ENCODE data around the gene ROS1.
"Not testable (repeated sequence)": the region's sequence is repeated elsewhere in the genome, so short reads cannot be mapped to it uniquely, and the experiment has no call there.

ROS1 gene

DNA sequence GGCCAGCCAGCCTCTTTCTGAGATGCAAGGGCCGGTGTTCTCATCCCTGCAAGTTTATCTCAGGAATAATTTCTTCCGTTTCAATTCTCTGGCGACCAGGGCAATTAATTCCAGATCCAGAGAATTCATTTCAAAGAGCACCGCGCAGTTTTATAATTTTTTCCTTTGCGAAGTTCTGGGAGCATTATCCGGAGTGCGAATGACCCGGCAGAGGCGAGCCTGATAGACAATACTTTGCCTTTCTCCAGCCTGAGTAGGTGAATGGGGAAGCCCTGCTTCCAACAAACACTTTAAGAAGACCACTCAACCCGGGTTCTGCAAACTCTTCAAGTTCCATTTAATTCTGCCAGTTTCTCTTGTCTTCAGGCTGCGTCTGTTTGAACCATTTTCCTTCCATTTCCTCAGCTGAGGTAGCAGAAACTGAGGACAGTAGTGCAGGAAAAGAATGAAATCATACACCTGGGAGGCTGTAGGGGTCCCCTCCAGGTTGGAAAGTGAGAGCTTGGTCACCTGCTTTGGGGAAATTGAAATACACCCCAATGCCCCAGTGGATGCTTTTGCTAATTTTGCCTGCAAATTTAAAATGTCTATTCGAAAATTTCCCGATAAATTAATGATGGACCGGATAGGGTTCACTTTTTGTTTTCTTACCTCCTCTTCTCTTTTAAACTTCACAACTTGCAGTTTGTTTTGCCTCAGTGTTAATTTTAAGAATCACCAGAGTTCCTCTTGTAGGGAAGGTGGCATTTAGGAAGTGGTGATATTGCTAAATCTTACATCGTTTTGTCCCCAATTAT is 159.3 kb downstream of the ROS1 start:
- H3K36me3 Mint-ChIP-seq (ENCODE audit: low read depth), result no peaks in the 10 kb centered on the region
- peak overlapping the region; percentile 51 for H3K4me3 Mint-ChIP-seq
- no peak overlapping the region for H3K27ac Mint-ChIP-seq
- peaks cover 22% of the 10 kb centered on the region for H3K4me1 Mint-ChIP-seq (ENCODE audit: low read depth)
- H3K9me3 Mint-ChIP-seq, result peaks cover 3% of the 10 kb centered on the region
- DNase-seq, result no peak
- peaks cover 95% of the 10 kb centered on the region for H3K27me3 Mint-ChIP-seq

- Mint-ChIP-seq H3K36me3 (ENCODE audit: low read depth) (no peaks in the 10 kb centered on the region), H3K9me3 (peaks cover 3% of the 10 kb centered on the region), H3K27ac (no peak within 1 kb of the TSS), H3K4me3 (peak within 1 kb of the TSS; percentile 67), H3K27me3 (peaks cover 93% of the 10 kb centered on the region), H3K4me1 (ENCODE audit: low read depth) (peaks cover 22% of the 10 kb centered on the region)
- DNase-seq, result peak; percentile 35
Measured at GRCh38 chr6:117265410-117266256, 160.1 kb downstream of the ROS1 start, which contains the start of gene VGLL2. VGLL2 (plus strand) TSS chr6:117265558; CDS start chr6:117265764, 206 bp downstream.

DNA sequence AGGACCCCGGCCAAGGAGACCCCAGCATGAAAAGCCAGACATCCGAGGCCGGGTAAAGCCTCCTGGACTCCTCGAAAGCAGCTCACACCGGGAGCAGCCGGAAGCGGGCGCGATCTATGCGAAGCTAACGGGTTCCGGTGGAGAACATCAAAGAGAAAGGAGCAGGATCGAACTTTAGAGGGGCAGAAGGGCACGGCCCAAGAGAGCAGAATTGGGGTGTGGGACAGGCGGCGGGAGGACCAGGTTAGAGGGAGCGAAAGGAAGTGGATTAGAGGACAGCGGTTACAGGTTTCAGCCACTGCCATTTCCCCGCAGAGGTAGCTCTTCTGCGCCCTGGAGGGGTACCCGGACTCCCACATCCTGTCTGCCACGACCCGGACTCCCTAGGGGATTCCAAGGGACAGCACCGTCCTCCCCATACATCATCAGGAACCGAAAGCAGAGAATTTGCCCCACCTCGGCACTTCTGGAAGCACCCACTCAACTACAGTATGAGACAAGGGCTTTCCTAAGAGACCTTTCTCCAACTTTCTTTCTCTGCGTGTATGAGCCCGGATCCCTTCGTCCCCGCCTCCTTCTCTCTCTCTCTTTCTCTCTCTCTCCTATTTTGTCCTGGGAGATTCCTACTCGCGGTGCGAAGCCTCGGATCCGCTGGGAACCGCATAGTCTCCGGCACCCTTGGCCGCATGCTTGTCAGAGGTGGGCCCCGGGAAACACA is 160.9 kb downstream of the ROS1 start:
- Mint-ChIP-seq H3K27ac (no peak overlapping the region), H3K4me3 (peak overlapping the region; percentile 67), H3K9me3 (peaks cover 3% of the 10 kb centered on the region), H3K27me3 (peaks cover 90% of the 10 kb centered on the region), H3K4me1 (ENCODE audit: low read depth) (peaks cover 22% of the 10 kb centered on the region), H3K36me3 (ENCODE audit: low read depth) (no peaks in the 10 kb centered on the region)
- DNase-seq, result peak; percentile 34

DNA sequence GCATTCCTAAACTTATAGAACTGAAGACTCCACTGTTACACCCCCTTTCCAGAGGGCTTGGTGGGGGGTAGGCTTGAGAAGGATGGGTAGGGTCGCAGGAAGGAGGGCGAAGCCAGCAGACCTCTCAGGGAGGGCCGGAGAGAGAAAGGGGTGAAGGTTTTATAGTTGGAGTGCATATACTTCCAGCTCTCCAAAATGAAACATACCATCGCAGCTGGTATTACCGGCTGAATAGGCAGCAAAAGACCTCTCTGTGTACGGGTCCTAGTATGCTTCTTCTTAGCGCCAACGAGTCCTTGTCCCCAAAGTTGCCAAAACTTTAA is 161.4 kb downstream of the ROS1 start:
- Mint-ChIP-seq H3K36me3 (ENCODE audit: low read depth) (no peaks in the 10 kb centered on the region), H3K4me3 (peak overlapping the region; percentile 67), H3K27ac (no peak overlapping the region), H3K9me3 (peaks cover 3% of the 10 kb centered on the region), H3K27me3 (peaks cover 88% of the 10 kb centered on the region), H3K4me1 (ENCODE audit: low read depth) (peaks cover 20% of the 10 kb centered on the region)
- DNase-seq, result no peak

DNA sequence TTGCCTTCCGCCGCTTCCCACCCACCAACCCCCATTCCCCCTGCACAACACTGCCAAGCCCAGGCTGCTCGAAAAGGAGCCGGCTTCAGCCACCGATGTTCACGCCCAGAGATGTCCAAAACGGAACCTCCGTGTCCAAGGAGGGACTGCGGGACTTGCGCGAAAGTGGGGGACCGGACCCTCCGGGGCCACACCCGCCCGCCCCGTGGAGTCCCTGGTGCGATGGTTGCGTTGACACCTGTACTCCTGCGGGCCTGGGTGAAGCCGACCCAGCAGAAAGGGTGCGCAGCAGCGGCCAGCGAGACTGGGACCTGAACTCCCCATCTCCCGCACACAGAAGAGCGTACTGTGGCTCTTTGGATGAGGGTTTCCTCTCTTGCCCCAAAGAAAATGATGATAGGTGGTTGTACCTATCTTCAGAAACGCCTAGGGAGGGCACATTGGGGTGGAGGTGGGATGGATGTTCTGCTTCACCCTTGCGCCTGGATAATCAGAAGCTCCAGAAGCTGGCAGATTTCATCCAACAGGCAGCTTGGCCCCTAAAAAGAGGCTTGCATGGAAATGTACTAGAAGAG is 162.3 kb downstream of the ROS1 start:
- Mint-ChIP-seq H3K27ac (no peak overlapping the region), H3K27me3 (peaks cover 80% of the 10 kb centered on the region), H3K36me3 (ENCODE audit: low read depth) (no peaks in the 10 kb centered on the region)

DNA sequence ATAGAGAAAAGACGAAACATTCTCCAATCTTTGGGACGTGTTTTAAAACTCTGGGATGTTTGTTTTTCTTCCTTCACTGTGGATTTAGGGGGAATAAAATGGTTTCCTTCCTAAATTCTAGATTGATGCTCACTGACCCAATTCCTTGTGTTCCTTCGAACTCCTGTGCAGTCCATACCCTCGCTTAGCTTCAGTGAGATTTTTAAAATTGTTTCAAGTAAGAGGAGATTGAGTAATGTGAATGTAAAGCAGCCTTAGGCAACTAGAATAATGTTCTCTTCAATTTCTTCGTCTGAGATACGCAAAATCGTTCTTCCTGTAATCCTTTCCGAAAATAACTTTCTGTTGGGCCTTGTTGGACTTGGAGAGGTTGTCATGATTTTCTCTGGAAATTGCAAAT is 162.9 kb downstream of the ROS1 start:
- H3K4me3 Mint-ChIP-seq, result no peak overlapping the region

More for the DNA sequence above, 162.3 kb downstream of the ROS1 start:
- peaks cover 20% of the 10 kb centered on the region for H3K4me1 Mint-ChIP-seq (ENCODE audit: low read depth)
- peaks cover 3% of the 10 kb centered on the region for H3K9me3 Mint-ChIP-seq
- H3K4me3 Mint-ChIP-seq, result no peak overlapping the region
- no peak for DNase-seq

GRCh38 chr6:117253785-117254184 is 172.0 kb downstream of the ROS1 start:
- H3K27me3 Mint-ChIP-seq, result peaks cover 2% of the 10 kb centered on the region
- no peak overlapping the region for H3K4me3 Mint-ChIP-seq
- H3K27ac Mint-ChIP-seq, result no peak overlapping the region
- no peaks in the 10 kb centered on the region for H3K36me3 Mint-ChIP-seq (ENCODE audit: low read depth)
- DNase-seq, result no peak
- no peaks in the 10 kb centered on the region for H3K4me1 Mint-ChIP-seq (ENCODE audit: low read depth)
- H3K9me3 Mint-ChIP-seq, result no peaks in the 10 kb centered on the region

More for the DNA sequence above, 162.9 kb downstream of the ROS1 start:
- H3K27ac Mint-ChIP-seq, result no peak overlapping the region
- H3K27me3 Mint-ChIP-seq, result peaks cover 76% of the 10 kb centered on the region
- no peak for DNase-seq
- H3K9me3 Mint-ChIP-seq, result peaks cover 3% of the 10 kb centered on the region
- H3K4me1 Mint-ChIP-seq (ENCODE audit: low read depth), result peaks cover 20% of the 10 kb centered on the region
- no peaks in the 10 kb centered on the region for H3K36me3 Mint-ChIP-seq (ENCODE audit: low read depth)

GRCh38 chr6:117244979-117245378 is 180.8 kb downstream of the ROS1 start:
- H3K27ac Mint-ChIP-seq; H3K36me3 Mint-ChIP-seq (ENCODE audit: low read depth): not testable (repeated sequence)
- H3K4me3 Mint-ChIP-seq, result peak overlapping the region; percentile 69

DNA sequence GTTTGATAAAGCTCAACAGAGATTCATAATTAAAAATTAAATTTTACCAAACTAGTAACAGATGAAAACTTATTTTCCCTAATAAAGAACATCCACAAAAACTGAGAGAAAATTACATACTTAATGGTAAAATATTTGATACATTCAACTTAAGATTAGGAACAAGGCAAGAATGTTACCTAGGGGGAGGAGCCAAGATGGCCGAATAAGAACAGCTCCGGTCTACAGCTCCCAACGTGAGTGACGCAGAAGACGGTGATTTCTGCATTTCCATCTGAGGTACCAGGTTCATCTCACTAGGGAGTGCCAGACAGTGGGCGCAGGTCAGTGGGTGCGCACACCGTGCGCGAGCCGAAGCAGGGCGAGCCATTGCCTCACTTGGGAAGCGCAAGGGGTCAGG is 181.2 kb downstream of the ROS1 start:
- H3K9me3 Mint-ChIP-seq; H3K36me3 Mint-ChIP-seq (ENCODE audit: low read depth); H3K4me1 Mint-ChIP-seq (ENCODE audit: low read depth); H3K27me3 Mint-ChIP-seq; DNase-seq; H3K27ac Mint-ChIP-seq: not testable (repeated sequence)
- peak overlapping the region; percentile 69 for H3K4me3 Mint-ChIP-seq

More at GRCh38 chr6:117244979-117245378, 180.8 kb downstream of the ROS1 start:
- H3K9me3 Mint-ChIP-seq; H3K27me3 Mint-ChIP-seq; DNase-seq; H3K4me1 Mint-ChIP-seq (ENCODE audit: low read depth): not testable (repeated sequence)

Measured in activated T-cell treated with anti-CD3 and anti-CD28 coated beads, Interleukin-2, amount 50 U/mL, for 24 hours (primary cell).